GM19239 (cell line): ENCODE results near the gene HLA-F.

ENCODE experiments used
- DNase-seq: peaks from one replicate; pipeline ENCODE4 v3.0.0; 2011; ENCODE audit warnings: low spot score; ENCODE audit not compliant: insufficient read length
- FAIRE-seq: peaks from 2 replicates; lab custom pipeline; 2011; peaks lifted over from hg19 to GRCh38; lab: Jason Lieb, UNC

The HLA-F gene

DNA sequence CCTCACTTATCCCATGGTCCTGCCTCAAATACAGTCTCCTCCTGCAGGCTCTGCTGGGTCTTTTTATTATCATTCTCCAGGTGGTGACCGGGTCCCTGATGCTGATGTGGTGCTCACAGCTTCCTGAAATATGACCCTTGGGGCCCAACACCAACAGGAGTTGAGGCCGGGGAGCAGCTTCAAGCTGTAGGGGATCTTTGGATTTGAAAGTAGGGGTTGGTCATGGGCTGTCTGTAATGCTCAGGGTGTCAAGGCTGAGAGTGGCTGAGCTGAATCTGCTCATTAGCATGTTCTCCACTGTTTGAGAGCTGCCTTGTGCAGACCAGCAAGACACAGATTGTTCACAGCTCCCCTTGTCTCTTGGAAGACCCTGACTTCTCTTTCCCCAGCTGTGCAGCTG is 35.5 kb downstream of the HLA-F start:
- FAIRE-seq: no peak
- DNase-seq: no peak

- FAIRE-seq: no peak
- no peak for DNase-seq
These were observed 36.2 kb downstream of the HLA-F start for GRCh38 chr6:29759457-29759856.

GRCh38 chr6:29760328-29760727 is 37.1 kb downstream of the HLA-F start:
- FAIRE-seq (peak; percentile 18), DNase-seq (no peak)

- DNase-seq: no peak
- no peak for FAIRE-seq
These were observed 38.8 kb downstream of the HLA-F start for GRCh38 chr6:29762051-29762450.

- FAIRE-seq: no peak
These were observed 39.6 kb downstream of the HLA-F start for GRCh38 chr6:29762781-29763214.

DNA sequence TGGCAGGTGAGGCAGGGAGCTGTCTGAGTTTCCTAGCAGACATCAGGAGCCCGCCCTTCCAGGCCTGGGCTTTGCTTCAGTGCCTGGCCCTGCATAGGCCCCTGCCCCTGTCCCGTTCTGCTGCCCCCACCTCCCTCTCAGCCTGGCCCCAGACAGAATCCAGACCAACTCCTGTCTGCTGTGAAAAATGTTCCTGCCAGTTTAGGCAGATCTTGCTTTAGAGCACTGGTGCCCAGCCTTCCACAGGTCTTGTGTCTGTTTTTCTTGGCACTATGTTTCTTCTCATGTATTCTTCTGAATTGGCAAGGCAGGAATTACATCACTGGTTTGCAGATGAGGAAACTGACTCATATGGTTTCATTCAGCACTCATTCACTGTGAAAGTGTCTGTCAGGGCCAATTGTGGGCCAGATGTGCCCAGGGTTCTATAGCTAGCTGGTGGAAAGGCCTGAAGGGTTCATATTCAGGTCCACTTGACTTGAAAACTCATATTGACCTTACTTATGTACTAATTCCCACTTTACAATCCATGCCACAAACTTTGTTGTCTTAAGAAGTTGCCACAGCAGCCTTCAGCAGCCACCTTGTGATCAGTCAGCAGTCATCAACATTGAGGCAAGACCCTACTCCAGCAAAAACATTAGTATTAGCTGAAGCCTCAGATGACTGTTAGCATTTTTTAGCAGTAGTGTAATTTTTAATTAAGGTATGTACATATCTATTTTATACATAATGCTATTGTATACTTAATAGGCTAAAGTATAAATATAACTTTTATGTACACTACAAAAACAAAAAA is 40.5 kb downstream of the HLA-F start:
- DNase-seq (no peak), FAIRE-seq (peak; percentile 8)

More at GRCh38 chr6:29762781-29763214, 39.6 kb downstream of the HLA-F start:
- DNase-seq: no peak

- FAIRE-seq (peak; percentile 26), DNase-seq (no peak)
These were observed 41.4 kb downstream of the HLA-F start for GRCh38 chr6:29764422-29765196.

DNA sequence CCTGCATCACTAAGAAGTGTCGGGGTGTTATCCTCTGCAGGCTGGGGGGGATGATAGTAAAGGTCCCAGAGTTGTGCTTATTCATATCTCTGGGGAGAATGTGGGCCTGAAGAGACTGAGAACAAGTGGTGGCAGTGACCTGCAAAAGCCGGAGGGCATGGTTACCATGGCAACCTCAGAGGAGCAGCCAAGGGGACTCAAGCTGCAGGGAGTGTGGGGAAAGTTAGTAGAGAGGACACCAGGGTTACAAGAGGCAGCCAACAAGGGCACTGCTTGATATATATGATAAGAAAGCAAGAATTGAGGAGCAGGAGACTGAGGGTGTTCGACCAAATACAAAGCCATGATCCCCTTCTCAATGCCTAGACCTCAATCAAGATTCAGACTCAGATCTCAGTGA is 46.1 kb downstream of the HLA-F start:
- FAIRE-seq: no peak
- no peak for DNase-seq

DNA sequence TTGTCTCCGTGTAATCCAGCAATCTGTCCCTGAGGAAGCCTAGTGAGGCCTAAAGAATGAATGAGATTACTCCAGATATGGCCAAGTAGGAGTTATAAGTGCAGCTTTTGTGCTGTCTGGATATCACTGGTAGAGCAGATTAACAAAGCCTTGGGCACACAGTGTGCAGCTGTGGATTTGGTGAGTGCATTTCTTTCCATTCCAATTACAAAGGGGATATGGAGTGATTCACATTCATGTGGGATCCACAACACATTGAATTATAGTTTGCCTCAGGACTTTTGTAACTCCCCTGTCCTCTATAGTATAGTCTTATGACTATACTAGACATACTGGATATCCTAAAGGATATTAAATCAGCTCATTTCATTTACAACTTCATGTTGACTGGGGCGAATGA is 47.1 kb downstream of the HLA-F start:
- DNase-seq (no peak), FAIRE-seq (no peak)

DNA sequence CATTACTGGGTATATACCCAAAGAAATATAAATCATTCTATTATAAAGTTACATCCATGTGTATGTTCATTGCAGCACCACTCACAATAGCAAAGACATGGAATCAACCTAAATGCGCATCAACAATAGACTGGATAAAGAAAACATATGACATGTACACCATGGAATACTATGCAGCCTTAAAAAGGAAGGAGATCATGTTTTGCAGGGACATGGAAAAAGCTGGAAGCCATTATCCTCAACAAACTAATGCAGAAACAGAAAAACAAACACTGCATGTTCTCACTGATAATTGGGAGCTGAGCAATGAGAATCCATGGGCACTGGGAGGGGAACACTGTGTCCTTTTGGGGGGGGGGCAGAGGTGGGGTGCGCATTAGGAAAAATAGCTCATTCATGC is 53.5 kb downstream of the HLA-F start:
- FAIRE-seq (no peak), DNase-seq (no peak)
